Activated CD4-positive, CD25-positive, alpha-beta regulatory T cell treated with anti-CD3 and anti-CD28 coated beads, Interleukin-2, amount 50 U/mL, for 24 hours (primary cell): ENCODE data around the gene NHSL2.

Experiments used
- ATAC-seq, 2 donors: fragments of 150-1000 bp; cut with Tn5 transposase; one replicate each; pipeline ENCODE4 v1.10.0; 2021; ENCODE audit warnings: mild to moderate bottlenecking in 1 of 2, moderate library complexity in 1 of 2

Gene NHSL2

GRCh38 chrX:72081605-72082320, 171.1 kb downstream of the NHSL2 start:
- ATAC-seq, result no peak

GRCh38 chrX:72083291-72083690, 172.6 kb downstream of the NHSL2 start:
- no peak for ATAC-seq

GRCh38 chrX:72084114-72084513, 173.5 kb downstream of the NHSL2 start:
- no peak for ATAC-seq

GRCh38 chrX:72086995-72087394, 176.3 kb downstream of the NHSL2 start:
- ATAC-seq, result no peak

- no peak for ATAC-seq
Measured at GRCh38 chrX:72088761-72089160, 178.1 kb downstream of the NHSL2 start.

- ATAC-seq, result no peak
Measured at GRCh38 chrX:72089254-72089653, 178.6 kb downstream of the NHSL2 start.

GRCh38 chrX:72094894-72095293, 184.2 kb downstream of the NHSL2 start:
- ATAC-seq, result peak in 1 of 2 donors; percentile 79

- no peak for ATAC-seq
Measured at GRCh38 chrX:72095370-72095769, 184.7 kb downstream of the NHSL2 start.

GRCh38 chrX:72097098-72097497, 186.5 kb downstream of the NHSL2 start:
- ATAC-seq, result no peak

GRCh38 chrX:72100051-72100755, 189.6 kb downstream of the NHSL2 start:
- peak; percentile 50 to 55 for ATAC-seq

- ATAC-seq, result peak; percentile 82 to 87
Measured at GRCh38 chrX:72100824-72101351, 190.2 kb downstream of the NHSL2 start.

- no peak for ATAC-seq
Measured at GRCh38 chrX:72101597-72102037, 191.0 kb downstream of the NHSL2 start.

GRCh38 chrX:72102126-72102525, 191.5 kb downstream of the NHSL2 start:
- no peak for ATAC-seq

GRCh38 chrX:72102760-72103159, 192.1 kb downstream of the NHSL2 start:
- no peak for ATAC-seq

- peak in 1 of 2 donors; percentile 46 for ATAC-seq
Measured at GRCh38 chrX:72105436-72105835, 194.8 kb downstream of the NHSL2 start.

- ATAC-seq, result no peak
Measured at GRCh38 chrX:72107320-72107719, 196.7 kb downstream of the NHSL2 start.

- no peak for ATAC-seq
Measured at GRCh38 chrX:72107841-72108595, 197.4 kb downstream of the NHSL2 start.

GRCh38 chrX:72108666-72109065, 198.0 kb downstream of the NHSL2 start:
- ATAC-seq, result no peak

GRCh38 chrX:72110051-72110875, 199.6 kb downstream of the NHSL2 start:
- ATAC-seq, result no peak

GRCh38 chrX:72110876-72111708, 200.4 kb downstream of the NHSL2 start:
- no peak for ATAC-seq

- no peak for ATAC-seq
Measured at GRCh38 chrX:72113461-72113860, 202.8 kb downstream of the NHSL2 start.
